Measurements from ENCODE around the gene ABLIM3. TPM values are rescaled to one million over a fixed set of nuclear protein-coding genes. Genes with fewer than 3 reads are reported as not detected.

The ABLIM3 gene
- total and polyA plus RNA-seq, 2 of the 8 experiments (the other 6 are each of a cell fraction or from before 2014, with no cell fraction given) = 0.36 to 0.56 TPM

DNA sequence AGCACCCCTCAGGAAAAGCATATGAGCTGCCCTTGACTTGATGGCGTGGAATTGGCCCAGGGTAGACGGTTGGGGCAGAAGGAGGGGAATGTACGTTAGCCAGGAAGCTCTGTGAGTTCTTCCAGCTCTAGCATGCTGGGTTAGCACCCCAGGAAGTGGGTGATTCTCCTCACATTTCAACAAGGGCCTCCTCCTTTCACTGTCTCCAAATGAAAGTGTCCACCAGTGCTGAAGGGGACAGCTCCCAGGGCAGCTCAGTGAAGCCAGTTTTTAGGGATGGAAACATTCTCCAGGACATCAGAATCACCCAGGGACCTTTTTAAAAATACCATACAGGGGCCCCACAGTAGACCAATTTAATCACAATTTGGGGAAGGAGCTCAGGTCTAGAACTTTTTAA is 113.2 kb downstream of the ABLIM3 start (continued):
- TF ChIP-seq CHD2 (IDR thresholded peaks at IDR 0.05; ENCODE audit: low read length) = no peak
- TF ChIP-seq RFX5 (IDR thresholded peaks at IDR 0.05; ENCODE audit: borderline replicate concordance, low read depth, low read length) = no peak
- TF ChIP-seq, protein P1, sequence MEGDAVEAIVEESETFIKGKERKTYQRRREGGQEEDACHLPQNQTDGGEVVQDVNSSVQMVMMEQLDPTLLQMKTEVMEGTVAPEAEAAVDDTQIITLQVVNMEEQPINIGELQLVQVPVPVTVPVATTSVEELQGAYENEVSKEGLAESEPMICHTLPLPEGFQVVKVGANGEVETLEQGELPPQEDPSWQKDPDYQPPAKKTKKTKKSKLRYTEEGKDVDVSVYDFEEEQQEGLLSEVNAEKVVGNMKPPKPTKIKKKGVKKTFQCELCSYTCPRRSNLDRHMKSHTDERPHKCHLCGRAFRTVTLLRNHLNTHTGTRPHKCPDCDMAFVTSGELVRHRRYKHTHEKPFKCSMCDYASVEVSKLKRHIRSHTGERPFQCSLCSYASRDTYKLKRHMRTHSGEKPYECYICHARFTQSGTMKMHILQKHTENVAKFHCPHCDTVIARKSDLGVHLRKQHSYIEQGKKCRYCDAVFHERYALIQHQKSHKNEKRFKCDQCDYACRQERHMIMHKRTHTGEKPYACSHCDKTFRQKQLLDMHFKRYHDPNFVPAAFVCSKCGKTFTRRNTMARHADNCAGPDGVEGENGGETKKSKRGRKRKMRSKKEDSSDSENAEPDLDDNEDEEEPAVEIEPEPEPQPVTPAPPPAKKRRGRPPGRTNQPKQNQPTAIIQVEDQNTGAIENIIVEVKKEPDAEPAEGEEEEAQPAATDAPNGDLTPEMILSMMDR (IDR thresholded peaks at IDR 0.05; ENCODE audit: control extremely low read depth in 1 of 3, insufficient read depth in 1 of 3, low read depth in 1 of 3, low read length in 3 of 3) = no peak
- TF ChIP-seq, protein P2, sequence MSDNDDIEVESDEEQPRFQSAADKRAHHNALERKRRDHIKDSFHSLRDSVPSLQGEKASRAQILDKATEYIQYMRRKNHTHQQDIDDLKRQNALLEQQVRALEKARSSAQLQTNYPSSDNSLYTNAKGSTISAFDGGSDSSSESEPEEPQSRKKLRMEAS (IDR thresholded peaks at IDR 0.05) = no peak
- no peak for TF ChIP-seq CBX8 (IDR thresholded peaks at IDR 0.05; ENCODE audit: borderline replicate concordance, low read depth, low read length)
- TF ChIP-seq PHF8 (conservative IDR thresholded peaks at IDR 0.05; ENCODE audit: low read depth, low read length) = no peak
